Esophagus muscularis mucosa (tissue), 4 donors: ENCODE measurements around the gene PTEN. TPM values are rescaled to one million over a fixed set of nuclear protein-coding genes. Genes with fewer than 3 reads are reported as not detected.

Source experiments
- DNase-seq: peaks from one replicate; pipeline ENCODE4 v3.0.0-alpha.2; 2017; ENCODE audit errors: extremely low spot score
- H3K27ac ChIP-seq, 4 donors: fragments of 200-600 bp; sonication (generic); replicated peaks in 1 of 4; 1 replicate in 3 of 4; 2 replicates in 1 of 4; pipeline ENCODE4 v1.5.1; 2016 to 2019; ENCODE audit warnings: mild to moderate bottlenecking in 1 of 4
- H3K27me3 ChIP-seq, 4 donors: fragments of 200-600 bp; sonication (generic); one replicate each; pipeline versions ENCODE4 v1.5.1 to v1.6.0; 2016 to 2019
- H3K36me3 ChIP-seq, 4 donors: fragments of 200-600 bp; sonication (generic); one replicate each; pipeline ENCODE4 v1.5.1; 2016 to 2019
- H3K4me1 ChIP-seq, 4 donors: fragments of 200-600 bp; sonication (generic); one replicate each; pipeline ENCODE4 v1.5.1; 2016 to 2019
- H3K4me3 ChIP-seq, 4 donors: fragments of 200-600 bp; sonication (generic); 1 replicate in 2 of 4; 2 replicates in 2 of 4; pipeline ENCODE4 v1.5.1; 2016 to 2019; ENCODE audit warnings: mild to moderate bottlenecking in 4 of 4, moderate library complexity in 1 of 4
- H3K9me3 ChIP-seq, 4 donors: fragments of 200-600 bp; sonication (generic); 1 replicate in 3 of 4; 2 replicates in 1 of 4; pipeline ENCODE4 v1.5.1; 2016 to 2019
- EP300 ChIP-seq: sonication (generic); formaldehyde crosslinking; IDR thresholded peaks from one replicate; pipeline ENCODE4 v1.6.1; 2017; ENCODE audit warnings: antibody characterized with exemption
- POLR2A ChIP-seq: fragments of 450-650 bp; IDR thresholded peaks from one replicate; pipeline ENCODE4 v1.6.1; 2017; ENCODE audit warnings: antibody characterized with exemption, moderate library complexity, mild to moderate bottlenecking, low read depth
- POLR2AphosphoS5 ChIP-seq, 2 donors: sonication (generic); formaldehyde crosslinking; IDR thresholded peaks; one replicate each; pipeline ENCODE4 v1.6.1; 2017; ENCODE audit warnings: antibody characterized with exemption in 2 of 2
- WGBS: methylation state at CpG from one replicate; pipeline ENCODE4 v1.1.5; 2018; 5-methylcytosine and 5-hydroxymethylcytosine counted together
- intact Hi-C: fragments of 100-400 bp; cut with DNase I; formaldehyde crosslinking; loops from one replicate; pipeline ENCODE4 v1.15.1; 2023
- total RNA-seq, 4 donors: library from RNA; depleted of rRNA; stranded (reverse); fragments of >200 nt; gene quantifications; one replicate each; pipeline versions ENCODE4 v1.1.0 to v1.2.1, GENCODE V29; 2016
- TF ChIP-seq, protein P1 (sequence below), 3 experiments: fragments of 200-600 bp in 2 of 3; fragments of 450-650 bp in 1 of 3; sonication (generic) in 2 of 3; IDR thresholded peaks; one replicate each; pipeline ENCODE4 v1.5.1; 2017 to 2019; ENCODE audit warnings: antibody characterized with exemption in 3 of 3, mild to moderate bottlenecking in 2 of 3, moderate library complexity in 1 of 3

The PTEN gene
- total RNA-seq, 4 donors from 2014 or later, result 83.2 to 117 (median 94.3) TPM

DNA sequence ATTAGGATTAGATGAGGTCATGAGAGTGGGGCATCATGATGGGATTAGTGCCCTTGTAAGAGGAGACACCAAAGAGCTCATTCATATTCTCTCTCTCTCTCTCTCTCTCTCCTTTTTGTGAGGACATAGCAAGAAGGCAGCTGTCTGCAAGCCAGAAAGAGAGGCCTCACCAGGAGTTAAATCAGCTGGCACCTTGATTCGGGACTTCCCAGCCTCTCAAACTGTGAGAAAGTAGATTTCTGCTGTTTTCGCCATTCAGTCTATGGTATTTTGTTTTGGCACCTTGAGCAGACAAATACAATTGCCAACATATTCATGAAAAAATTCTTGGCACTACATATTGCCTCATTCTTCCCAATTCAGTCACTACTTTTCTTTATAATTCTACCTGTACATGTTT lies 24.8 kb upstream of the PTEN start:
- TF ChIP-seq EP300 (no peak), POLR2A (no peak), POLR2AphosphoS5 (IDR thresholded peaks at IDR 0.05) (no peak)
- TF ChIP-seq, protein P1, sequence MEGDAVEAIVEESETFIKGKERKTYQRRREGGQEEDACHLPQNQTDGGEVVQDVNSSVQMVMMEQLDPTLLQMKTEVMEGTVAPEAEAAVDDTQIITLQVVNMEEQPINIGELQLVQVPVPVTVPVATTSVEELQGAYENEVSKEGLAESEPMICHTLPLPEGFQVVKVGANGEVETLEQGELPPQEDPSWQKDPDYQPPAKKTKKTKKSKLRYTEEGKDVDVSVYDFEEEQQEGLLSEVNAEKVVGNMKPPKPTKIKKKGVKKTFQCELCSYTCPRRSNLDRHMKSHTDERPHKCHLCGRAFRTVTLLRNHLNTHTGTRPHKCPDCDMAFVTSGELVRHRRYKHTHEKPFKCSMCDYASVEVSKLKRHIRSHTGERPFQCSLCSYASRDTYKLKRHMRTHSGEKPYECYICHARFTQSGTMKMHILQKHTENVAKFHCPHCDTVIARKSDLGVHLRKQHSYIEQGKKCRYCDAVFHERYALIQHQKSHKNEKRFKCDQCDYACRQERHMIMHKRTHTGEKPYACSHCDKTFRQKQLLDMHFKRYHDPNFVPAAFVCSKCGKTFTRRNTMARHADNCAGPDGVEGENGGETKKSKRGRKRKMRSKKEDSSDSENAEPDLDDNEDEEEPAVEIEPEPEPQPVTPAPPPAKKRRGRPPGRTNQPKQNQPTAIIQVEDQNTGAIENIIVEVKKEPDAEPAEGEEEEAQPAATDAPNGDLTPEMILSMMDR (IDR thresholded peaks at IDR 0.05), result no peak
- H3K27me3 ChIP-seq, result no peaks in the 10 kb centered on the region
- intact Hi-C loops, result no loop called here
- 75% methylated on average over 2 of the region's 2 CpGs for WGBS
- H3K27ac ChIP-seq, result no peak overlapping the region
- no peaks in the 10 kb centered on the region for H3K36me3 ChIP-seq
- H3K9me3 ChIP-seq, result no peaks in the 10 kb centered on the region
- H3K4me3 ChIP-seq, result no peak overlapping the region
- no peak for DNase-seq
- H3K4me1 ChIP-seq, result no peaks in the 10 kb centered on the region

GRCh38 chr10:87841186-87841585 lies 22.2 kb upstream of the PTEN start:
- 93% methylated on average over 3 of the region's 3 CpGs for WGBS
- H3K36me3 ChIP-seq, result no peaks in the 10 kb centered on the region
- intact Hi-C loops, result no loop called here
- H3K4me3 ChIP-seq, result no peak overlapping the region
- H3K27ac ChIP-seq, result no peak overlapping the region
- TF ChIP-seq POLR2A, result no peak
- TF ChIP-seq POLR2AphosphoS5 (IDR thresholded peaks at IDR 0.05), result no peak
- TF ChIP-seq, protein P1 (IDR thresholded peaks at IDR 0.05), result no peak
- no peaks in the 10 kb centered on the region for H3K4me1 ChIP-seq
- no peaks in the 10 kb centered on the region for H3K9me3 ChIP-seq
- H3K27me3 ChIP-seq, result no peaks in the 10 kb centered on the region
- DNase-seq, result no peak

GRCh38 chr10:87842220-87842641 lies 21.2 kb upstream of the PTEN start:
- no peak overlapping the region for H3K4me3 ChIP-seq
- no peaks in the 10 kb centered on the region for H3K36me3 ChIP-seq
- H3K27ac ChIP-seq, result no peak overlapping the region
- whole genome bisulfite sequencing, result 95% methylated on average over 1 of the region's 1 CpG
- no peaks in the 10 kb centered on the region for H3K27me3 ChIP-seq
- DNase-seq, result no peak
- H3K4me1 ChIP-seq, result no peaks in the 10 kb centered on the region
- no peaks in the 10 kb centered on the region for H3K9me3 ChIP-seq
- intact Hi-C loops, result no loop called here
- TF ChIP-seq POLR2A, result no peak
- TF ChIP-seq, protein P1 (IDR thresholded peaks at IDR 0.05), result no peak
- TF ChIP-seq POLR2AphosphoS5 (IDR thresholded peaks at IDR 0.05), result no peak
- no peak for TF ChIP-seq EP300

- Histone ChIP-seq H3K36me3 (no peaks in the 10 kb centered on the region), H3K4me3 (no peak overlapping the region), H3K4me1 (no peaks in the 10 kb centered on the region), H3K27me3 (no peaks in the 10 kb centered on the region), H3K27ac (no peak overlapping the region), H3K9me3 (no peaks in the 10 kb centered on the region)
- TF ChIP-seq POLR2A, result no peak
- TF ChIP-seq, protein P1 (IDR thresholded peaks at IDR 0.05), result no peak
- no peak for TF ChIP-seq POLR2AphosphoS5 (IDR thresholded peaks at IDR 0.05)
- no peak for TF ChIP-seq EP300
- DNase-seq, result no peak
- intact Hi-C loops, result no loop called here
Measured at GRCh38 chr10:87842776-87843497, 20.5 kb upstream of the PTEN start.

DNA sequence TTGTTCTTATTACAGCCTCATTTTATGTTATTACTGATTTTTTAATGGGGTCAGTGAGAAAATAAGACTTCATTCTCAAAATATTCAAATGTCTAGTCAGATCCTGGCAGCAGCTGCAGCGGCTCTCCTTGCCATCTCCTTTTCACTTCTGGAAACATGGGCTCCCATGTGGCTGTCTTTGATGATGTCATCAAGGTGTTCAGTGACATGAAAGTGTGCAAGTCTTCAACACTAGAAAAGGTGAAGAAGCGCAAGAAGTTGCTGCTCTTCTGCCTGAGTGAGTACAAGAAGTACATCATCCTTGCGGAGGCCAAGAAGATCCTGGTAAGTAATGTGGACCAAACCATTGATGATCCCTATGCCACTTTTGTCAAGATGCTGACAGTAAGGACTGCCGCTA lies 19.7 kb upstream of the PTEN start:
- Histone ChIP-seq H3K36me3 (no peaks in the 10 kb centered on the region), H3K9me3 (no peaks in the 10 kb centered on the region), H3K27me3 (no peaks in the 10 kb centered on the region), H3K4me1 (no peaks in the 10 kb centered on the region), H3K27ac (no peak overlapping the region), H3K4me3 (no peak overlapping the region)
- 99% methylated on average over 4 of the region's 4 CpGs for WGBS
- intact Hi-C loops, result no loop called here
- TF ChIP-seq EP300 (no peak), POLR2A (no peak), POLR2AphosphoS5 (IDR thresholded peaks at IDR 0.05) (no peak)
- TF ChIP-seq, protein P1 (IDR thresholded peaks at IDR 0.05), result no peak
- DNase-seq, result no peak
